Cortex of kidney (tissue), 1 donor: Measurements from ENCODE around the gene ERBB4.
"Not testable (repeated sequence)": the region's sequence is repeated elsewhere in the genome, so short reads cannot be mapped to it uniquely, and the experiment has no call there.

Experiments used
- DNase-seq: peaks from one replicate; lab custom pipeline; 2025; lab: John Stamatoyannopoulos, UW

ERBB4 gene

DNA sequence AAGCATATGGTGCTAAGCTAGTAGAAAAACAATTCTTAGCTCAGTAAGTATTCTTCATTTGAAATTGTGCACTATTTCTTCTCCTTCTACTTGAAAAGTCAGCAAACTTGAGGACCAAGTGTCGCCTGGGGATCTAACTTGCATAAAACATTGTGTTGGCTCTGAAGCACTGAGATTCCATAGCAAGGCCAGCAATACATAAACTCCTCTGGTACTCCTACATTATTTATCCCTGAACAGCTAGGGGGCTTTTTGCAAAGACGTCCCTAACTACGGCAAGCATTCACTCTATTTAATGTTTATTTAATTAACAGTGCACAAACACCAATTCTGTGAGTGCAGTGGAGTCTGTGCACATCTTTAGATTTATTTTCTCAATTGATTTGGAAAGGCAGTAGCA, 392.2 kb downstream of the ERBB4 start:
- no peak for DNase-seq

DNA sequence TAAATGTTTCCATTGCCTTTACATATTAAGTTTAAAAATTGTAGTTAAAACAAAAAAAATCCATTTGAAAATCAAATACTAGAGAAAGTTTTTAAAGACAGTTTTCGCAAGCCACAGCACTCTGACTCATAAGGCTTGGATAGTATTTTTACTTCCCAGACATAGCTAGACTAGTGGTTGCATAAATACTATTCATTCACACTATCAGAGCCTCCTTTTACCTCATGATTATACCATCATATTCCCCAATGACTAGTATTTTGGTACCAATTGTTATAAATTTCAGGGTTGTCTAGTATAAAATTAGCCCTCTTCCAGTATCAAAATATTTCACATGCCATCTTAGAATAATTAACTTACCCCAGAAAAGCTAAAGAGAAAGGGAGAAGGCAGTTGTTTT, 393.5 kb downstream of the ERBB4 start:
- DNase-seq, result no peak

DNA sequence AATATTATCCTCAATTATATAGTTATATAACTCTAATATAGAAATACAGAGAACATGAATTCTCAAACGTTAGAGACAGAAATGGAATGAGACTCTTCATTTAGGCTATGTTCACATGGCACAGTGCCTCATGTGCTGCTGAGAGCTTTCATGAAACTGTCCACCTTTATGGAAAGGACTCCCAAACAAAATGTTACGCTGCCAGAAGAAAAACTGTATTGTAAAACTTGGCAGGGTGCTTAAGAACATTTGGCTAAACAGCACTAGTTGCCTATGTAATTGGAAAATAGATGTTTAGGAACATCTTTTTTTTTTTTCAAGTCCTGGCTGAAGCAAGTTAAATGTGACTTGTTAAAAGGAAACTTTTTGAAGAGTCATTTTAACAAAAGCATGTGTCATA, 396.0 kb downstream of the ERBB4 start:
- no peak for DNase-seq

DNA sequence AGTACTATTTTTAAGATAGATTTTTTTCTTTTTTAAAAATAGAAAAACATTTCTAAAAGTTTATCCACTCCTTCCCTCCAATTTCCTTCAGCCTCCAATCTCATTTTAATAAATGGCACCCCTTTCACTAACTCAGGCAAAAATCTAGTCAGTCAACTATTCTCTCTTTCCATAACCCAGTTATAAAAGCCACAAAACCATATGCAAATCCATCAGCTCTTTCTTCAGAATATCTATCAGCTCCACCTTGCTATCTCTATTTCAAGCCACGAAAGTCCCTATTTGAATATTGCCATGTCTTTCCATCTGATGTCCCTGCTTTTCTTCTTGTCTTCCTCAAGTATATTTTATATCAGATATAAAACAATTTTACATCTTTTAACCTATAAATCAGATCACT, 397.1 kb downstream of the ERBB4 start:
- no peak for DNase-seq

DNA sequence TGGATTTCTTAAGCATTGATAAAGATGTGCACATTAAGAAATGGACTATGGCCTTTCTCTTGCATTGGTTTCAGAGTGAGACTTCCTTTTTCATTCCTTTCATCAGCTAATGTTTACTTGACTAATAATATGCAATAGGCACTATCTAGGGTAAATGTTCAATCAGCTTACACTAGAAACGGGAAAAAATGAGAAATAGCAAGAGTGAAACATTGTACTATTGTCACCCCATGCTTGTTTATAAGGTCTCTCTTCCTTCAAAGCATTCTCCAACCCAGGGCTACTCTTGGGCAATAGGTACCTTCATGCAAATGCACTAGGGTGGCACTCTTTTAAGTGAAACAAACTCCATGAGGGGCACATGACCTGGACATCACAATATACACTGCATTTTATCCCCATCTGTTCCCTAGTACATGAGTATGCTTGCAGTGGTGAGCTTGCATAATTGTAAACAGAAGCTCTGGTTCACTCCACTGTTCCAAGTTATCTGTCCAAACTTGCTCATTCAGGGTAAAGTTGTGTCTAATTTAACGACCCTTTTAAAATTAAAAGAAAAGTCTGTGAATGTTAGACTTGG, 402.3 kb downstream of the ERBB4 start:
- DNase-seq, result no peak

DNA sequence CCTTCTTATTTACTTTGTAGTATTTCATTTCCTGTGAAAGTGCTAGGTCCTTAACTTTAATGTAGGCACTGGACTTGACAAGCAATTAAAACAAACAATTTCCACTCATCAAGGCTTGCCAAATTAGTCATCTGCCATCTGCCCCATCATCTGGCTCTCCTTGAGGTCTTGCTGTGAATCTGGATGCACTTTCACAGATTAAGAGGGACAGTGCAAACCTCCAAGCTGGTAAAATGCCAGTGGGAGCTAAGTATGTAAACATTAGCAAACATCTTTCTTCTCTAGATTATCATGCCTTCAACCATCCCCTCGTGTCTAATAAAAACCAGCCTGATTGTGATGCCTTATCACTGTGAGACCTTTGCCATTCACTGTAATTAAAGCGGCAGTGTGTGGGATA, 402.9 kb downstream of the ERBB4 start:
- DNase-seq, result no peak

DNA sequence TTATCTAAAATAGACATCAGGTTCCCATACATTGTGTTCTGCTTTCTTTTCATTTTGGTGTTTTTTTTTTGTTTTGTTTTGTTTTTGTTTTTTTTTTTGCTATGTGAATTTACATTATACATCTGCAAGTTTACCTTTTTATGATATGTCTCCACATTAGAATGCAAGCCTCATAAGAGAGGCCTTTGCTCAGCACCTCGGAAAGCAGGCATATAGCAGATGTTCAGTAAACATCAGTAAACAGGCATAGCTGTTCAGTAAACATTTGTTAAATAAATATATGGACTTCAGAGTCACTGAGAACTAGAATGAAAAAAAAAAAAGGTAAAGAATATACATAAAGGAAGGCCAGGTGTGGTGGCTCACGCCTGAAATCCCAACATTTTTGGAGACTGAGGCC, 405.3 kb downstream of the ERBB4 start:
- DNase-seq, result no peak

DNA sequence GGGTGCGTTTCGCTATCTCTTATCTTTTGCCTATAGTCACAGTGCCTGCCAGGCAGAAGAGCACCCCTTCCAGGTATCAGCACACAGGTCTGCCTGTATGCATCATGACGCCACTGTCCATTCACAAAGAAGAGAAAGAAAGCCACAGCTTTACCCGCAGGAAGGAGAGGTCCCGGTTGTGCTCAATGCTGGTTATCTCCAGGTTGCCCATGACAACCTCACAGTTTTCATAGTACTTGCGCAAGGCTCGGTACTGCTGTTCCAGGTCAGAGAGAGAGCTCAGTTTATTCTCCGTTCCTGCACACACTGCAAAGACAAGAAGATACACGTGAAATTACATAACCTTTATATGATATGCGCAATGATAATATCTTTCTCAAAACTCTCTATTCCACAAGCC, 414.0 kb downstream of the ERBB4 start:
- DNase-seq, result no peak

DNA sequence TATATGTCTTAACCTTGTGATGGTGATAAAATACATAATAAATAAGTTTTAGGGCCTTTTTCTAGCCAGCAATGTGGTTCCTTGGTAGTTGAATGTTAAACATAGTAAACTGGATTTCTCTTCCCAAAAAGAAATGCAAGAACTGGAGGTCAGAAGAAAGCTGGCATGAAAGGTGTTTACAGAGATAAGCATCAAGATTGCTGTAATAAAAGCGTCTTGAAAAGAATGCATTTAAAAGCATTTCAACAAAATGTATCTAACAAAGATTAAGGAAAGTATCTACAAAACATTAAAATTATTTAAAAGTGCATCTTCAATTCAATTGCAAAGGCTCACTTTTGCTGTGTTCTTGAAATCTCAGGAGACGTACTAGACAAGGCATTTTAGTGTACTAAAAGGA, 419.0 kb downstream of the ERBB4 start:
- DNase-seq, result no peak

DNA sequence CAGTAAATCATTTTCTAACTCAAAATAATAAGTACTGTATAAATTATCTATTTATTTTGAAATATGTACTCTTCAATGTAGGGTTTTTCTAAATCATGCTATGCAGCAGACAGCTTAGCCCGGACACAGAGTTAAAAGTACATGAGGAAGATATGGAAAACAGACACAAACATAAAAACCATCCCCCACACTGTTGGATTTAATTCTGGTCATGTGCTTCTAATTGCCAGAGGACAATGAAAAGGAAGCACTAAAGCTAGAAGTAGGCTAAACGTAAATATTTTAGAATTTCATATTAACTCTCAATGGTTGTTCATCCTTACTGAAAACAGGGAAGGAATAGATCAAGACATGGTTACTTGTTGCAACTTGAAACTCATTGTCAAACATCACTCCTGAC, 420.7 kb downstream of the ERBB4 start:
- no peak for DNase-seq

DNA sequence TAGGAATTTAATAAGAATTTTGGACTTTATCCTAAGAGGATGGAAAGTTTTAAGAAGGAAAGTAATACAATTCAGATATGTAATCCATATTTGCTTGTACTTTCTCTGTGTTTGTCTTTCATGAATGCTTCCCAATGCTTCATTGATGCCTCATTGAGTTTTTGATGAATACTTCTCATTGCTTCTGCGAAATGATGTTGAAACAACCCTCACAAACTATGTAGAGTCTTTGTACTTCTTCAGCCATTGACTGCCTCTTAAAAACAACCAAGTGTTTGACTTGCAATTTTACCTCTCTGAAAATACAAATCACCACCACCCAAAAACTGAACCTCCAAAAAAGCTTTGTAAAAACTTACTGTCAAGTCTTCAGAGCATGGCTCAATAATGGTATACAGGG, 424.1 kb downstream of the ERBB4 start:
- no peak for DNase-seq

DNA sequence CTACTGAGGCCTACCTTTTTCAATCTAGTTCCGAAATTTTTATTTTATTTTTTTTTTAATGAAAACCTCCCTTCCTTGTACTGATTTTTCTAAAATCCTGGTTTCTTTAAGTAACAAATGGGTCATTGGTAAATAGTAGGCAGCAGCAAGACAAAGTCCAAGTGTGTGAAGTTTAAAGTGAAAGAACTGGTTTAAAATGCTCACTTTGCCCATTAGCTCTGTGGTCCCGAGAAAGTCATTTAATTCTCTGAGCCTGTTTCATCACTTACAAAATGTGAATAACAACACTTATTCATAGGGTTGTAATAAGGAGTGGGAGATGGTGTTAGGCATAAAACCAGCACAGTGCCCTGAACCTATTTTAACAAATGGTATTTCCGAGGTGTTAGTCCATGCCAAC, 426.2 kb downstream of the ERBB4 start:
- no peak for DNase-seq

DNA sequence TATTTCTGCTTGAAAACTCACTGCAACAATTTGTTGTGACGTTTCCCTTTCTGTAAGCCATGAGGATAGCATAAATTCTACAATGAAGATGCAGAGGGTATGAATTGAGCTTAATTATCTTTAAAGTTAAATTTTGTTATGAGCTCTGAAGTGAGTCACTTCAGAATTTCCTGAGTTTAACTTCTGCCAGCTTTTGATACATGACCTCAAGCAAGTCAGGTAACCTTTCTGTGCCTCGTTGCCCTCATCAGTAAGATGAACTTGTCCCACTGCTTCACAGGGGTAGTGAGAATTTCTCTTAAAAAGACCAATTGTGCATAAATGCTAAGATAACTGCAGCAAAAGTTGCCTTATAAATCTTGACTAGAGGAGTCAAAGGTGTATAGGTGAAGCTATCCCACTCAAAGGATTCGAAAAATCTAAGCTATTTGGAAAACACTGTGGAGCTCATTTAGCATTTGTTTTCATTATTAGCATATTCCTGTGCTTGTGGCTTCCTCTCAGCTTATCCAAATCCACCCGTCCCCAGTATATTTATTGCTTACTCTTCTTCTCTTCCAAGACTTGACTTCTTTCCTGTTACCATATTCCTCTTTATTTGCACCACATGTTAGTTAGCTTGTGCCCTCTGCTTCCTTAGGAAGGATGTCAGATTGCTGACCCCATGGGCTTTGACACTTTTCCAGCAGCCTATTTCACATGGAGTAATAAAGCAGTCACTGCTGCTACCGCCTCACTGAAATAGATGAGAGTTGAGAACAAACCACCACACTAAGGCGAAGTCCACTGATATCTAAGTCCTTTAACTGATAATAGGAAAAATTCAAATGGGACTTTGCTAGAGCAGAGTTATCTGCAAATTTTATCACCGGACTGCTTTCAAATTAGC, 428.6 kb downstream of the ERBB4 start:
- no peak for DNase-seq

DNA sequence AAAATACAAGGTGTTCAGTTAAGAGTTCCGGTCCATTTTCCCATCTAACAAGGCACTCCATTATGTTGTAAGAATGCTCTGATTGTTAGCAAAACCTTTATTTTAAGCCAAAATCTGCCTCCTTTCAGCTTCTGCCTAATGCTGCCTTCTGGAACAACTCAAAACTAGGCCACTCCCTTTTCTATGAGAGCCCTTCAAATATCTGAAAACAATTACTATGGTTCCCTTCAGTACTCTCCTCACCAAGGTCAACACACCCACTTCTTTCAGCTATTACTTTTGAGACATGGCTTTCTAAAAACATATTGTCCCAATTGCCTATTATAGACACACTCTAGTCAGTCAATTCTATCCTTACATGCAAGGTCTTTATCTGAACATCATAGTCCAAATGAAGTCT, 429.4 kb downstream of the ERBB4 start:
- no peak for DNase-seq

DNA sequence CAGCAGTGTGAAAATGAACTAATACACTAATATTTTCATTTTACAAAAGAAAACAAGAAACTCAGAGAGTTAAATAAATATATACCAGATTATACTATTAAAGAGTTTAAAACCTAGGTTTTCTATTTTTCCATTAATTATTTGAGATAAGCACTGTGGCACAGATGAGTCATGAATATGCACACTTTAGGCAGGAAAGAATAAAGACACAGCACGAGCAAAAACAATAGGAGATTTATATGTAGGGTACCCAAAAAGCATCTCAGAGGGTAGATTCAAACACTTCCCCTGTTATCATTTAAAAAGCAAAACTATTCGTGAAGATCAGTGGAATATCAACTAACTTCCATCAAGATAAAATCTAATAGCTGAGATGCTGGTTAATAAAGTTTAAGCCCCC, 430.6 kb downstream of the ERBB4 start:
- DNase-seq, result no peak

DNA sequence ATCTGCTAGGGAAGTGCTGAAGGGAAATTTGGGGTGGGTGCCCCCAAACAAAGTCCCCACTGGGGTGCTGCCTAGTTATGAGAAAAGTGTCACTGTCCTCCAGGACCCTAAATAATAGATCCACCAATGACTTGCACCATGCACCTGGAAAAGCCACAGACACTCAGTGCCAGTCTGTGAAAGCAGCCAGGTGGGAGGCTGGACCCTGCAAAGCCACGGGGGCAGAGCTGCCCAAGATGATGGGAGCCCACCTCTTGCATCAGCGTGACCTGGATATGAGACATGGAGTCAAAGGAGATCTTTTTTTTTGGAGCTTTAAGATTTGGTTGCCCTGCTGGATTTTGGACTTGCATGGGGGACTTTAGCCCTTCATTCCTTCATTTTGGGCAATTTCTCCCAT, 431.6 kb downstream of the ERBB4 start:
- DNase-seq, result no peak

DNA sequence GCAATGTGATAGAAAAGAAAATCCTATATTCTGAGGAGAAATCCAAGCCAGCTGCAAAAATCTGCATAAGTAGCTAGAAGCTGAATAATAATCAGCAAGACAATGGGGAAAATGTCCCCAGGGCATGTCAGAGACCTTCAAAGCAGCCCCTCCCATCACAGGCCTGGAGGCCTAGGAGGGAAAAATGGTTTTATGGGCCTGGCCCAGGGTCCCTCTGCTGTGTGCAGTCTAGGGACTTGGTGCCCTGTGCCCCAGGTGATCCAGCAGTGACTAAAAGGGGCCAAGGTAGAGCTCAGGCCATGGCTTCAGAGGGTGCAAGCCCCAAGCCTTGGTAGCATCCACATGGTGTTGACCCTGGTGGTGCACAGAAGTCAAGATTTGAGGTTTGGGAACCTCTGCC, 432.1 kb downstream of the ERBB4 start:
- DNase-seq, result not testable (repeated sequence)

DNA sequence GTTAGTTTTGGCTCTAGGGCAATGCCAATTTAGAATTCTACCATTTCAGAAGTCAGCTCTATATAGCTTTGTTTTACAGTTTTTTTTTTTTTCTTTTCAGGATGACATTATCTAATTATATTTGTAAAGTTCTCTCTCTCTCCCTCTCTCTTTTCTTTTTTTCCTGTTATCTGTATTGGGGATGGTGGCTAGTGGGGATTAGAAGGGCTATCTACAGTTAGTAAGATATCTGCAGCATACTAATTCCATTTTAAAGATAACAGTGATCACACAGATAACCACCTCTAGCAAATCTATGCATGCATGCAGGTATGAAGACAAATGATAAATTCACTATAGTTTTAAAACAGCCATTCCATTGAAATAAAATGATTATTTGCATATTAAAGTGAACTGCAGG, 438.9 kb downstream of the ERBB4 start:
- no peak for DNase-seq

DNA sequence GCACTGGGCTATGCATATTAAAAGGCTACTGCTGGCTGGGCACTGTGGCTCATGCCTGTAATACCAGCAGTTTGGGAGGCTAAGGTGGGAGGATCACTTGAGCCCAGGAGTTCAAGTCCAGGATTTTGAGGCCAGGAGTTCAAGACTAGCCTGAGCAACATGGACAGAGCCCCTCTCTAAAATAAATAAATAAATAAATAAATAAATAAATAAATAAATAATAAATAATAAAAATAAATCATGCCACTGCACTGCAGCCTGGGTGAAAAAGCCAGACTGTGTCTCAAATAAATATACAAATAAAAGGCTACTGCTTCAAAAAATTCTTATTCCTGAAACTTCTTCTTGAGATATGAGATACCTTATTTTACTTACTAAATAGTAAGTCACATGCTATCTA, 439.6 kb downstream of the ERBB4 start:
- DNase-seq, result no peak

DNA sequence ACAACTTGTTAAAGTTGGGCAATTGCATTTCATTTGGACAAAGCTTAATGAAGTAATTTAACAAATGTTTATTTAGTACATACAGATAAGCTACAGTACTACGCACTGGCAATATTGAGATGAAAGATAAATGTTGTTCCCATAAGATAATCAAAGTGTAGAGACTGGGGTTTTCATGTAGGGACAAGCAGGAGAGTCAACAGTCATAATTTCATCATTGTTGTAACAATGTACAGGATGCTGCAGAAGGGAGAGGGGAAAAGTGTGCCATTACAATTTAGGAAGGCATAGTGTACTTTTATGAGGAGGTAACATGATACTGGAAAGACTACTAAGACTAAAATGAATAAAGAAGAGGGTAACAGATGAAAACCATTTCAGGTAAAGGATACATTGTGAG, 441.6 kb downstream of the ERBB4 start:
- DNase-seq, result no peak

DNA sequence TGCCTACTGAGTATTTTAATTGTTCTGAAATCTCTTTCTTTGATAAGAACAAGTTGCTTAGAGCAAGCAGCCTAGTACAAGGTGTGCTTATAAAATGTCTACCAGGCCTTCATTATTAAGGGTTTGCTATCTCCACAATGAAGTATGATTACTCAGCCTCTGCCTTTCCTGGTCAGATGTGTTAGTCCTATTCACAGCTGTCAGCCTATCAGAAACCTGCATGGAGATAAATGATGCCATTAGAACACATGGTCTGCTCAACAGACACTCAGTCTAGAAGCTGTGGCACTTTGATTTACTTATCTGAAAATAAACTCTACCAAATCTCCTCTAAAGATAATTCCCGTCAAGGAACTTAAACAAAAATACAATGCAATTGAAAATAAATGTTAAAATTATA, 448.7 kb downstream of the ERBB4 start:
- DNase-seq, result no peak

DNA sequence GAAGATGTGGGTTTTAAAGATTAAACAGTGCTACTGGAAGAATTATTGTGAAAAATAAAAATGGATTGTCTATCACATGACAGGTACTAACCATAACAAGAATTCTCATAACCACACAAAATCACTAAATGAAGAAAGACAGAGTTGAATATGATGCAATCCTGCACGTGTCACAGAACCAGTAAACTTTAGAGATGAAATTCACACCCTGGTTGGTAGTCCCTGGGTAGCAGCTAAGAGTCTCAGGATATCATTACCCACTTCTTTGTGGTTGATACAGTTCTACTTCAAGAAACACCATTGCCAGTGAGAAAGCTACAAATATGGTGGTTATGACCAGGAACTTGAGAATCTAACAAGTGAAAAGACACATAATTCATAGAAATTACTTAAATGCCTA, 450.2 kb downstream of the ERBB4 start:
- no peak for DNase-seq

DNA sequence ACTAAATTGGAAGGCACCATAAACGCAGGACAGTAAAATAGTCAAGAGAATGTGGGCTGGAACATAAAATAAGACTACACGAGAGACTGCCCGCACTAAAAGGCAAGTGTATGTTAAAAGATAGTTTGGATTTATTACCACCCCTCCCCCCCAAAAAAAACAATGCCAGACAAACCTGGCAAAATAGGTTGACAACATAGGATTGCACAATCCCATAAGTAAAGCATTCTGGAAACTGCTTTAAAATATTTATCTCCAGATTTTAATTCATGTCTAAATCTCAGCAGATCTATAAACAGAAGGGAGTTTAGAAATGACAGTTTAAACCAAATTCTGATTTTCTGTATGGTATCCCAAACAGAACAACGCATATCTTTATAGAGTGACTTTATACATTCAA, 455.1 kb downstream of the ERBB4 start:
- no peak for DNase-seq

DNA sequence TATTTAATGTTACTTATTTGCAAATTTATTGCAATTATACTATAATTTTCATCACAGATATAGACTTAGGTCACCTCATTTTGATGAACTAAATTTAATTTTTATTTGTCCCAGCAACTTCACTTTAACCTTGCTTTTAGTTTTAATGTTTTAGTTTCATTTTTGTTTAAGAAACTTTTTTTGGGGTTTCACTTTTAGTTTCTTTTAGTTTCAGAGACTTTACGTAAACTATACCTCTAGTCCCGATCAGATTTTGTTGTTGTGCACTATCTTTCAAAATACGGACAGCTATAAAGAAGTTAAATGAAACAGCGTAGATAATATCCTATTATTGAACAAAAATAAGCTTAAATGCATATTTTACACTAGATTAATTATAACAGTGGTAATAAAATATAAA, 460.5 kb downstream of the ERBB4 start:
- DNase-seq, result no peak
